ENCODE measurements around the gene NRCAM.

The NRCAM gene

GRCh38 chr7:108454674-108455550 lies 1.3 kb downstream of the NRCAM start:
- no peak for TF ChIP-seq CTCF (conservative IDR thresholded peaks at IDR 0.05; ENCODE audit: low read depth)
- ChIA-PET CTCF (interaction anchor here (0.5 to 0.6 kb wide), 2 partner anchors 309 to 1067 kb away, joined by 3 to 4 read pairs; no protein-coding TSS in a partner anchor), POLR2A (ENCODE audit: low non-redundant PET) (no interaction called here)
- H3K27ac ChIP-seq: no peak overlapping the region
- peak; percentile 17 for DNase-seq (ENCODE audit: low spot score)

- TF ChIP-seq CTCF (conservative IDR thresholded peaks at IDR 0.05; ENCODE audit: low read depth): no peak
- DNase-seq (ENCODE audit: low spot score): no peak
- POLR2A ChIA-PET (ENCODE audit: low non-redundant PET): no interaction called here
- CTCF ChIA-PET: interaction anchor here (0.6 kb wide), 1 partner anchor 308 kb away, joined by 3 read pairs; no protein-coding TSS in a partner anchor
- H3K27ac ChIP-seq: no peak overlapping the region
These were observed 1.9 kb downstream of the NRCAM start for GRCh38 chr7:108454317-108454673.

GRCh38 chr7:108453320-108453719 lies 2.9 kb downstream of the NRCAM start:
- TF ChIP-seq CTCF (conservative IDR thresholded peaks at IDR 0.05; ENCODE audit: low read depth): no peak
- ChIA-PET POLR2A (ENCODE audit: low non-redundant PET) (no interaction called here), CTCF (interaction anchor here (0.7 kb wide), 1 partner anchor 91 kb away, joined by 3 read pairs; no protein-coding TSS in a partner anchor)
- H3K27ac ChIP-seq: no peak overlapping the region
- DNase-seq (ENCODE audit: low spot score): no peak

- H3K27ac ChIP-seq: no peak overlapping the region
- ChIA-PET POLR2A (ENCODE audit: low non-redundant PET) (no interaction called here), CTCF (interaction anchor here (0.6 to 0.8 kb wide), 5 partner anchors 12 to 387 kb away, joined by 3 to 6 read pairs (median 3); no protein-coding TSS in a partner anchor)
- DNase-seq (ENCODE audit: low spot score): peak; percentile 37
- peak; percentile 52 for TF ChIP-seq CTCF (conservative IDR thresholded peaks at IDR 0.05; ENCODE audit: low read depth)
These were observed 3.5 kb downstream of the NRCAM start for GRCh38 chr7:108452707-108453106.

GRCh38 chr7:108451296-108451848 lies 4.9 kb downstream of the NRCAM start:
- DNase-seq (ENCODE audit: low spot score): no peak
- no peak overlapping the region for H3K27ac ChIP-seq
- POLR2A ChIA-PET (ENCODE audit: low non-redundant PET): no interaction called here
- CTCF ChIA-PET: no interaction called here
- TF ChIP-seq CTCF (conservative IDR thresholded peaks at IDR 0.05; ENCODE audit: low read depth): no peak

- no peak overlapping the region for H3K27ac ChIP-seq
- TF ChIP-seq CTCF (conservative IDR thresholded peaks at IDR 0.05; ENCODE audit: low read depth): no peak
- no peak for DNase-seq (ENCODE audit: low spot score)
- POLR2A ChIA-PET (ENCODE audit: low non-redundant PET): no interaction called here
- CTCF ChIA-PET: no interaction called here
These were observed 6.1 kb downstream of the NRCAM start for GRCh38 chr7:108450160-108450559.

All from RWPE1 (cell line).